Hematopoietic multipotent progenitor cell (in vitro differentiated cells): ENCODE results near the gene CSNK2B. TPM values are rescaled to one million over a fixed set of nuclear protein-coding genes. Genes with fewer than 3 reads are reported as not detected.
"Not testable (repeated sequence)": the region's sequence is repeated elsewhere in the genome, so short reads cannot be mapped to it uniquely, and the experiment has no call there.

Source experiments
- DNase-seq, 3 donors: peaks; one replicate each; pipeline ENCODE4 v3.0.0-alpha.2; 2011 to 2015; ENCODE audit warnings: low read depth in 2 of 3, low spot score in 2 of 3
- total RNA-seq: library from RNA; depleted of rRNA; stranded (reverse); fragments of >200 nt; gene quantifications from one replicate; pipeline ENCODE4 v1.2.3, GENCODE V29; 2012

CSNK2B gene
- total RNA-seq, 1 donor, result 232 TPM

GRCh38 chr6:31687860-31688693 is 22.2 kb downstream of the CSNK2B start:
- DNase-seq, result no peak

GRCh38 chr6:31689249-31690110 is 23.6 kb downstream of the CSNK2B start:
- peak in 1 of 3 donors; percentile 33 for DNase-seq

- DNase-seq, result no peak
Measured at GRCh38 chr6:31690231-31691077, 24.6 kb downstream of the CSNK2B start.

GRCh38 chr6:31691078-31691463 is 25.2 kb downstream of the CSNK2B start:
- no peak for DNase-seq

- DNase-seq, result no peak
Measured at GRCh38 chr6:31691564-31692108, 25.8 kb downstream of the CSNK2B start.

DNA sequence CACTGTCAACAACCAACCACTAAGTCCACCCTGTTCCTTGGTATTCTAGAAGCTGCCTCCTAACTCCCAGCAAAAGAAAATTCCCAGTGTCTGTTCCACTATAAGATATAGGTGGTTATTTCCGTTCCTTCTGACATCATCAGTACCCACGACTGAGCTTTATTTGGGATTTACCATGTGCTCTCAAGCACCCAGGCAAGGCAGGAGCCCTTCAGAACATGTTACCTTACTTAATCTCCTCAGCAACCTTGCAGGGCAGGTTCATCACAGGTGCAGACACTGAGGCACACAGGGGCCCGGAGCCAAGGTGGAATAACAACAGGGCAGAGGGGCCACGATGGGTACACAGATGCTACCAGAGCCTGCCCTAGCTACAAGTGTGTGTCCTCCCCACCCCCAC is 26.5 kb downstream of the CSNK2B start:
- no peak for DNase-seq

- DNase-seq, result no peak
Measured at GRCh38 chr6:31692886-31693285, 27.0 kb downstream of the CSNK2B start.

DNA sequence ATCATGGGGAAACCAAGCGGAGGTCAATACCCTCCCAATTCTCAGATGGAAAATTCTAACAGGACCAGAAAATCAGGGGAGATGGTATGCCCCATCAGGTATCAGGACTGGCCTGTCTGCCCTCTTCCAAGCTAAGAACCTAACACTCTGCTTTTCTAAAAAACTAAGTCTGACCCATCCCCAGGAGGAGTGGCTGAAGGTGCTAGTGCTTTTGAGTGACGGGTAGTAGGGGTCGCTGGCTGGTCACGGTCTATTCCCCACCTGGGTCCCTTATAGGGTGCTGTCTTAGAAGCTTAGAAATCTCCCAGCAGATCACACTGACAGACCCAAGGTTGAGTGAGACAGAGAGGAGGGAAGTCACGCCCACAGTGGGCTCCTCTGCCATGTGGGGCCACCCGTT is 27.7 kb downstream of the CSNK2B start:
- DNase-seq, result no peak

GRCh38 chr6:31697555-31697954 is 31.7 kb downstream of the CSNK2B start:
- no peak for DNase-seq

GRCh38 chr6:31700740-31701401 is 35.0 kb downstream of the CSNK2B start:
- DNase-seq, result no peak

DNA sequence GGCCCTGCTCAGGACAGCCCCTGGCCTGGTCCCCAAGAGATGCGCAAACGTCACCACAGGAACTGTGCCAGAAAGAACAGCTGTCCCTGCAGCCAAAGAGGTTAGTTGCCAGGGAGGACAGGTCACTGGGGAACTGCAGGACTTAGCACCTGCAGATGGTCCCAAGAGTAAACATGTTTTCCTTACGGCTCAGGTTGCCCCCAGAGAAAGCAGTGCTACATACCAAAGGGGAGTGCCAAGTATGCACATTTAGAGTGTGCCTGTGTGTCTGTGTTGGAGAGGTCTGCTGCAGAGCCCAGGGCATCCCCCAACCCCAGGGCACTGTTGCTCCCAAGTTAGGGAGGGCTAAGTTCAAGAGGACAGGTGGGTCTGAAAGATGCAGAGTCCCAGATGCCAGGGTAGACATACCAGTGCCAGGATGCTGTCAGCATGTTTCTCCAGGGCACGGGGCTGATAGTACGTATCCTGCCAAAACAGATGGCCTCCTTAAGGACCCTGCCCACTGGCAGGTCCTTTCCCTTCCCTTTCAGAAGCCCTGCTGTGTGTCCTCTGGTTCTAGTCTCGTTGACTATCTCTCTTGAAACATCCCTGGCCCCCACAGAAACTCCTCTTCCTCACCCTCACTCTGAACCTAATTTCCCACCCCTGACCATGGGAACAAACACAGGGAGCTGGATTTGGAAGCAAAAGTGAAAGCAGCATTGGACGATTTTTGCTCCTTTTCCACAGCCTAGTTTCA is 36.0 kb downstream of the CSNK2B start:
- DNase-seq, result no peak

DNA sequence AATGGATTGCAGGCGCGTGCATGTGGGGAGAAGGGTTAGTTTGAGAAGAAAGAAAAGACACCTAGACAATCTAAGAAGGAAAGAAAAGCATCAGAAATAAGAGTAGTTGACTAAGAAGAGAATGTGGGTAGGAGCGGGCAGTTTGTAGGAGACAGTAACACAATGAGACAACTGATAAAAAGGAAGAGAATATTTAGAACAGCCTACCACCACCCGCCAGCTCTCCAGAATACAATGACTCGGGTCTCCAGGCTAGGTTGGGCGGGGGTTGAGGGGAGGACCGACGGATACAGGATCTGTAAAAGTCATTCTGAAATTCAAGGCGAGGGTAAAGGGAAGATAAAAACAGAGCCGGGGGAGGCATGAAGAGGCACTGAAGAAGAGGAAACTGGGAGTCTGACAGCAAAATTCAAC is 36.5 kb downstream of the CSNK2B start:
- DNase-seq, result peak in 1 of 3 donors; percentile 52

DNA sequence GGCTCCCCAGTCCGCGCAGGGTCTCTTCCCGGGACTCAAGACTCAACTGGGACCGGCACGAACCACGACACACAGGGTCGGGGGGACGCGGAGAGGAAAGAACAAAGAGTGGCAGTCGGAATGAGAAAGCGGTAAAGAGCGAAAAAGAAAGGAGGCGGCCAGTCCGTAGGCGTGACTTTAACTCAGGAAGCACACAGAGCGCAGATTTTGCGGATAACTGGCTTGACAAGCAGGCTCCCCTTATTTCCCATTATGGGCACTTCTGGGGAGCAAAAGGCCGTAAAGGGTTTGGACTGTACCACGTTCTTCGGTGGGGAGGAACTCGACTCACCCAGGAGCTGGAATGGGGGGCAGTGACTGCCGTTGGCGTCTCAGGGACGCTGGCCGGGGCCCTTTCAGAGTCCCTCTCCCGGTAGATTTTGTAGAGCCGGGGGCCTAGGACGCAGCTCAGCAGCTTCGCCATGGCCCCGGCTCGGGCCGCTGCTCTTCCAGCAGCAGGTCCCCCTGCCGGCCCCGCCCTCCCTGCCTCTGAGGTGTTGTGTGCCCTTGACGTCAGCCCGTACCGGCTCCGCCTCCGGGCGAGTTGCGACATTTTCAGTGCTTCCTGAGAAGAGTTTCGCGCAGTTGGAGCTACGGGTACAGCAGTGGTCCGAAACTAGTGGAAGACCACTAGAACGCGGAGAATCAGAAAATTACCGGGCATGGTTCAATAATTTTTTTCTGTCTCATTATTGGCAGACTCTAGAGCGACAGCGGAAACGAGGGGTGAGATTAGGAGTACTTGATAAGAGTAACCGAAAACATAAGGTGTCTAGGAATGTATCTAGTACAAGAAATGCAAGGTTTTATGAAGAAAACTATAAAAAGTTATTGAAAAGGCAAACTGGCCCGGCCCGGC is 37.2 kb downstream of the CSNK2B start, which contains the start of gene ABHD16A:
ABHD16A (minus strand) TSS at position 506 of the 898 bp plus-strand sequence; CDS start at position 463, 43 bp downstream.
- peak; percentile 88 to 99 (median 98) for DNase-seq

GRCh38 chr6:31705931-31706330 is 40.1 kb downstream of the CSNK2B start:
- DNase-seq, result no peak

- DNase-seq, result no peak
Measured at GRCh38 chr6:31706599-31706998, 40.7 kb downstream of the CSNK2B start, which contains the start of gene LY6G6F. LY6G6F (plus strand) TSS chr6:31706866; CDS start chr6:31706907, 41 bp downstream.

DNA sequence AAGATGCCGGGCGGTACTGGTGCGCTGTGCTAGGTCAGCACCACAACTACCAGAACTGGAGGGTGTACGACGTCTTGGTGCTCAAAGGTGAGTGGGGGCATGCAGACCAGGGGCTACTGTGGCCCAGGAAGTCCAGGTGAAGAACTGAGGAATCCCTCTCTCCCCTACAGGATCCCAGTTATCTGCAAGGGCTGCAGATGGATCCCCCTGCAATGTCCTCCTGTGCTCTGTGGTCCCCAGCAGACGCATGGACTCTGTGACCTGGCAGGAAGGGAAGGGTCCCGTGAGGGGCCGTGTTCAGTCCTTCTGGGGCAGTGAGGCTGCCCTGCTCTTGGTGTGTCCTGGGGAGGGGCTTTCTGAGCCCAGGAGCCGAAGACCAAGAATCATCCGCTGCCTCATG is 41.8 kb downstream of the CSNK2B start:
- DNase-seq, result no peak

GRCh38 chr6:31708224-31708623 is 42.3 kb downstream of the CSNK2B start:
- no peak for DNase-seq

GRCh38 chr6:31709157-31709556 is 43.3 kb downstream of the CSNK2B start:
- not testable (repeated sequence) for DNase-seq
